ENCODE results near the gene NRGN.

Gene NRGN

GRCh38 chr11:124743050-124743449 is 3.3 kb downstream of the NRGN start:
- no peak for TF ChIP-seq USF1 (IDR thresholded peaks at IDR 0.05)
- no peak for TF ChIP-seq YY1 (IDR thresholded peaks at IDR 0.05; ENCODE audit: low read depth)

GRCh38 chr11:124745270-124745834 is 5.6 kb downstream of the NRGN start:
- no peak for TF ChIP-seq TEAD4 (IDR thresholded peaks at IDR 0.05)
- TF ChIP-seq TCF12 (IDR thresholded peaks at IDR 0.05; ENCODE audit: low read depth) = no peak
- TF ChIP-seq REST (IDR thresholded peaks at IDR 0.05; ENCODE audit: low read depth) = no peak
- TF ChIP-seq EGR1 (IDR thresholded peaks at IDR 0.05) = no peak
- TF ChIP-seq MAX (IDR thresholded peaks at IDR 0.05) = no peak
- TF ChIP-seq CREB1 (IDR thresholded peaks at IDR 0.05; ENCODE audit: low read depth) = no peak
- TF ChIP-seq RAD21 (IDR thresholded peaks at IDR 0.05; ENCODE audit: low read depth) = no peak
- TF ChIP-seq ZBTB7A (IDR thresholded peaks at IDR 0.05; ENCODE audit: low read depth) = no peak
- no peak for TF ChIP-seq TAF1 (IDR thresholded peaks at IDR 0.05; ENCODE audit: low read depth)

- TF ChIP-seq CEBPB (IDR thresholded peaks at IDR 0.05) = no peak
- no peak for TF ChIP-seq TAF1 (IDR thresholded peaks at IDR 0.05; ENCODE audit: low read depth)
- TF ChIP-seq REST (IDR thresholded peaks at IDR 0.05; ENCODE audit: low read depth) = no peak
- no peak for TF ChIP-seq EGR1 (IDR thresholded peaks at IDR 0.05)
- peak; percentile 3; the same call in 1 of the 2 replicates for TF ChIP-seq RAD21 (IDR thresholded peaks at IDR 0.05; ENCODE audit: low read depth)
- TF ChIP-seq ZBTB7A (IDR thresholded peaks at IDR 0.05; ENCODE audit: low read depth) = peak; percentile 21; the same call in 1 of the 2 replicates
- TF ChIP-seq MAX (IDR thresholded peaks at IDR 0.05) = no peak
Measured at GRCh38 chr11:124745835-124746620, 6.3 kb downstream of the NRGN start.

GRCh38 chr11:124746621-124747243 is 7.0 kb downstream of the NRGN start:
- TF ChIP-seq ZBTB7A (IDR thresholded peaks at IDR 0.05; ENCODE audit: low read depth) = peak; percentile 68; the same call in 1 of the 2 replicates
- no peak for TF ChIP-seq REST (IDR thresholded peaks at IDR 0.05; ENCODE audit: low read depth)
- TF ChIP-seq YY1 (IDR thresholded peaks at IDR 0.05; ENCODE audit: low read depth) = 0 out of 2 replicates have a peak, but pooled peaks have one; percentile 49
- TF ChIP-seq NFIC (IDR thresholded peaks at IDR 0.05) = no peak
- no peak for TF ChIP-seq EP300 (IDR thresholded peaks at IDR 0.05; ENCODE audit: borderline replicate concordance)
- peak; percentile 24; the same call in 1 of the 2 replicates for TF ChIP-seq TCF12 (IDR thresholded peaks at IDR 0.05; ENCODE audit: low read depth)
- TF ChIP-seq FOXM1 (IDR thresholded peaks at IDR 0.05; ENCODE audit: borderline replicate concordance, low read depth) = no peak
- TF ChIP-seq MAX (IDR thresholded peaks at IDR 0.05) = no peak; the same call in none of the 2 replicates
- TF ChIP-seq RAD21 (IDR thresholded peaks at IDR 0.05; ENCODE audit: low read depth) = peak; percentile 45
- TF ChIP-seq CREB1 (IDR thresholded peaks at IDR 0.05; ENCODE audit: low read depth) = no peak
- TF ChIP-seq EGR1 (IDR thresholded peaks at IDR 0.05) = peak; percentile 28; the same call in 1 of the 2 replicates
- TF ChIP-seq TAF1 (IDR thresholded peaks at IDR 0.05; ENCODE audit: low read depth) = peak; percentile 48; the same call in 1 of the 2 replicates
- peak; percentile 91 for TF ChIP-seq TEAD4 (IDR thresholded peaks at IDR 0.05)
- no peak for TF ChIP-seq CEBPB (IDR thresholded peaks at IDR 0.05)
- TF ChIP-seq USF1 (IDR thresholded peaks at IDR 0.05) = peak; percentile 73
